Measurements from ENCODE around the gene PRDM16.

DNA sequence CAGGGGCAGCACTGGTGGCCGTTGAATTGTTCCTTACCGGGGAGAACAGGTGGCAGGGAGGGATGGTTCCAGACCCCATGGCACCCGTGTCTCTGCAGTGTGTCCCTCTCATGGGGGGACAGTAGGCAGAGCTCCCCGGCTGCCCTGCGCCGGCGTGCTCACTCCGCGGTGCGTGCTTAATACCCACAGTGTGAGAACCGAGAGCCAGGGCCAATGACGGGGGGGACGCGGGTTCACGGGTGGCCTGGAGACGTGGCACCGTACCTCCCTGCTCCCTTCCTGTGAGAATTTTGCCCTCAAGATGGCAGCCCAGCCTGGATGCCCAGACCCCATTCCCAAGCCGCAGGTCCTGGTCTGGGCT, 47.1 kb downstream of the PRDM16 start:
- TF ChIP-seq POLR2AphosphoS5 (IDR thresholded peaks at IDR 0.05; ENCODE audit: low read depth, low read length) = no peak
- no peak for TF ChIP-seq EZH2 (IDR thresholded peaks at IDR 0.05; ENCODE audit: low read depth, low read length, severe bottlenecking)
- TF ChIP-seq, protein P1, sequence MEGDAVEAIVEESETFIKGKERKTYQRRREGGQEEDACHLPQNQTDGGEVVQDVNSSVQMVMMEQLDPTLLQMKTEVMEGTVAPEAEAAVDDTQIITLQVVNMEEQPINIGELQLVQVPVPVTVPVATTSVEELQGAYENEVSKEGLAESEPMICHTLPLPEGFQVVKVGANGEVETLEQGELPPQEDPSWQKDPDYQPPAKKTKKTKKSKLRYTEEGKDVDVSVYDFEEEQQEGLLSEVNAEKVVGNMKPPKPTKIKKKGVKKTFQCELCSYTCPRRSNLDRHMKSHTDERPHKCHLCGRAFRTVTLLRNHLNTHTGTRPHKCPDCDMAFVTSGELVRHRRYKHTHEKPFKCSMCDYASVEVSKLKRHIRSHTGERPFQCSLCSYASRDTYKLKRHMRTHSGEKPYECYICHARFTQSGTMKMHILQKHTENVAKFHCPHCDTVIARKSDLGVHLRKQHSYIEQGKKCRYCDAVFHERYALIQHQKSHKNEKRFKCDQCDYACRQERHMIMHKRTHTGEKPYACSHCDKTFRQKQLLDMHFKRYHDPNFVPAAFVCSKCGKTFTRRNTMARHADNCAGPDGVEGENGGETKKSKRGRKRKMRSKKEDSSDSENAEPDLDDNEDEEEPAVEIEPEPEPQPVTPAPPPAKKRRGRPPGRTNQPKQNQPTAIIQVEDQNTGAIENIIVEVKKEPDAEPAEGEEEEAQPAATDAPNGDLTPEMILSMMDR (IDR thresholded peaks at IDR 0.05; ENCODE audit: control extremely low read depth in 1 of 3, insufficient read depth in 1 of 3, low read depth in 1 of 3, low read length in 3 of 3) = no peak
- TF ChIP-seq EP300 (IDR thresholded peaks at IDR 0.05; ENCODE audit: borderline replicate concordance in 1 of 2, low read depth in 2 of 2, low read length in 2 of 2) = no peak
- TF ChIP-seq FOSL1 (IDR thresholded peaks at IDR 0.05; ENCODE audit: insufficient read depth, low read depth, low read length) = no peak
- no peak for TF ChIP-seq POLR2A (IDR thresholded peaks at IDR 0.05; ENCODE audit: control extremely low read depth in 1 of 2, low read depth in 2 of 2, low read length in 2 of 2)
- TF ChIP-seq, protein P2, sequence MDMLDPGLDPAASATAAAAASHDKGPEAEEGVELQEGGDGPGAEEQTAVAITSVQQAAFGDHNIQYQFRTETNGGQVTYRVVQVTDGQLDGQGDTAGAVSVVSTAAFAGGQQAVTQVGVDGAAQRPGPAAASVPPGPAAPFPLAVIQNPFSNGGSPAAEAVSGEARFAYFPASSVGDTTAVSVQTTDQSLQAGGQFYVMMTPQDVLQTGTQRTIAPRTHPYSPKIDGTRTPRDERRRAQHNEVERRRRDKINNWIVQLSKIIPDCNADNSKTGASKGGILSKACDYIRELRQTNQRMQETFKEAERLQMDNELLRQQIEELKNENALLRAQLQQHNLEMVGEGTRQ (IDR thresholded peaks at IDR 0.05; ENCODE audit: low read length) = no peak
- TF ChIP-seq RAD21 (IDR thresholded peaks at IDR 0.05 in 1 of 2, conservative IDR thresholded peaks at IDR 0.05 in 1 of 2; ENCODE audit: low read depth in 2 of 2, low read length in 2 of 2) = no peak
- TF ChIP-seq HDAC2 (IDR thresholded peaks at IDR 0.05; ENCODE audit: borderline replicate concordance in 1 of 2, low read depth in 2 of 2, low read length in 2 of 2) = no peak
- no peak for TF ChIP-seq BCL11A (IDR thresholded peaks at IDR 0.05; ENCODE audit: low read depth in 2 of 2, low read length in 2 of 2)
- no peak for TF ChIP-seq SP4 (IDR thresholded peaks at IDR 0.05; ENCODE audit: low read length)
- no peak for TF ChIP-seq SP1 (IDR thresholded peaks at IDR 0.05; ENCODE audit: low read depth, low read length)
- TF ChIP-seq GABPA (IDR thresholded peaks at IDR 0.05; ENCODE audit: borderline replicate concordance, insufficient read depth, low read length) = no peak

All from H1 (cell line).